RCC 7860 (cell line): ENCODE results near the gene LARP4B.

Experiments
- DNase-seq: peaks from one replicate; pipeline ENCODE4 v3.0.0-alpha.2; 2015; ENCODE audit warnings: low spot score
- FAIRE-seq: peaks from 2 replicates; lab custom pipeline; 2012; peaks lifted over from hg19 to GRCh38; lab: Jason Lieb, UNC

The LARP4B gene

GRCh38 chr10:871951-872403 is 59.5 kb downstream of the LARP4B start:
- FAIRE-seq (no peak), DNase-seq (no peak)

DNA sequence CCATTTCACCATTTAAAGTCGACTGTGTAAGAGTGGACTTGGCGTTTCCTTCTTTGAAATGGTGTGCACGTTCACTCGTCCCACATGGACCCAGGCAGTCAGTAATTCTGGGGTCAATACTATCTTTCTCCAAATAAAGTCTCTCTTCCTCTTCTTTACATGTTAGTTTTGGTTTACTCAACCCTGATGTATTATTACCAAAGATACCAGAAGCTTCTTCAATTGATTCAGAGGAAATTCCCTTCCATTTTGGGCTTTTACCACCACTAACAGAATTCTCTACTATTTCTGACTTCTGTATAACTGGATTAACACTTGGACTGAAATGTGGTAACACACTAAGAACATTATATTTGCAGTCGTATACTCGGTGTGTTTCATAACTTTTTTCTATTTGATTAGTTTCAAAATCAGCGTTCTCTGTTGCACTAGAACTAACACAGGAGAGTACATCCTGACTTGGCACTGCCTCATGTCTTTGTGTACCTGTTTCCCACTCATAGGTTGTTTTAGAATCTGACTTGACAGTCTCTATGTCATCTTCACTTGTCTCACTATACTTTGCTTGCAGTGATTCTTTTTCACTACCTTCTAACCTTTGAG is 60.8 kb downstream of the LARP4B start:
- DNase-seq = no peak
- no peak for FAIRE-seq

DNA sequence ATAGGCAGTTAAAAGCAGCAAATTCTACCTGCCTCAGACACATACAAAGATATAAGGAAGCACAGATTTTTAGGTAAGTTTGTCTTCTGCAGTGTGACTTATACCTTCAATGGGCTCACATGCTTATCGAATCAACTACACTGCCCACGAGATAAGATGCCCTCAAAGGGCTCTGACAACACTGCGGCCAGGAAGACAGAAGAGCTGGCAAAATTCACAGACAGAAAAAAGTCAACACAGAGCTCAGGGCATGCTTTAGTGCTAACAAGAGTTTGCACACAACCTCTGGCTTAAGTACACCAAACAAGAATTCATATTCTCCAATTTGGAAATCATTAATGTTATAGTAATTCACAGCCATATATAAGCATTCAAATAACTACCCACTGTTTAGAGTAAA is 62.3 kb downstream of the LARP4B start:
- DNase-seq (no peak), FAIRE-seq (no peak)

- no peak for DNase-seq
- FAIRE-seq = no peak
Observed at GRCh38 chr10:867807-868206, 63.7 kb downstream of the LARP4B start.

DNA sequence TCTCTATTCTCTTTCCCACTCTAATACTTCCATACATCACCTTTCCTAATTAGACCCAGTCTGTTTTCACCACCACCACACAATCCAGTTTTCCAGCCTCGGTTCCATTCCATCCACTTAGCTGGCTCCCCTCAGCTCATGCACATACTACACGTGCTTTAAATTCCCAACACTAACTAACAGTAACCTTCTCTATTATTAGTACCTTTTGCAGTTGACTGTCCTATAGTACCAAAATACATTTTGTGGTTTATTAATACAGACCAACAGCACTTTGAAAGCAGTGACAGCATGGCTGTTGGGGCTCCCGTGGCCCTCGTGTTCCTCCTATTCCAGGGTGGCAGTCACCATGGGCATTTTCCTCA is 64.9 kb downstream of the LARP4B start:
- FAIRE-seq (no peak), DNase-seq (no peak)

GRCh38 chr10:865924-866576 is 65.5 kb downstream of the LARP4B start:
- FAIRE-seq (no peak), DNase-seq (no peak)

GRCh38 chr10:865257-865656 is 66.2 kb downstream of the LARP4B start:
- no peak for FAIRE-seq
- DNase-seq = no peak

- no peak for DNase-seq
Observed at GRCh38 chr10:860519-860918, 71.0 kb downstream of the LARP4B start.

GRCh38 chr10:856416-857157 is 74.9 kb downstream of the LARP4B start:
- FAIRE-seq = no peak

More at GRCh38 chr10:860519-860918, 71.0 kb downstream of the LARP4B start:
- no peak for FAIRE-seq

GRCh38 chr10:855671-856070 is 75.8 kb downstream of the LARP4B start:
- DNase-seq = no peak

More at GRCh38 chr10:856416-857157, 74.9 kb downstream of the LARP4B start:
- DNase-seq = no peak

GRCh38 chr10:855079-855478 is 76.4 kb downstream of the LARP4B start:
- DNase-seq = no peak
- FAIRE-seq = no peak

More at GRCh38 chr10:855671-856070, 75.8 kb downstream of the LARP4B start:
- FAIRE-seq = no peak

GRCh38 chr10:853017-853416 is 78.5 kb downstream of the LARP4B start:
- no peak for FAIRE-seq

DNA sequence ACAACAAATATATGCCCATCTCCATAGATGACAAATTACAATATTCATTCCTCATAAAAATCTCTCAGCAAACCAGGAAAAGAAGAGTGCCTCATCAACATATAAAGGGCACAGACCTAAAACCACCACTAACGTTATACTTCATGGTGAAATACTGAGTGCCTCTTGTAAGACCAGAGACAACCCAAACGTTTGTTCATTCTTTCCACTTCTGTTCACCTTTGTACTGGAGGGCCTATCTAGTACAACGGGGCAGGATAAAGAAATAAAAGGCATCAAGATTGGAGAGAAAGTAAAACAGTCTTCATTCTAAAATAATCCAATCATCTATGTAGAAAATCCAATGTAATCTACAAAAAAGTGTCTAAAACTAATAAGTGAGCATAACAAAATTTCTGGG is 79.1 kb downstream of the LARP4B start:
- no peak for DNase-seq
- no peak for FAIRE-seq

More at GRCh38 chr10:853017-853416, 78.5 kb downstream of the LARP4B start:
- no peak for DNase-seq

- FAIRE-seq = no peak
- DNase-seq = no peak
Observed at GRCh38 chr10:851901-852300, 79.6 kb downstream of the LARP4B start.

DNA sequence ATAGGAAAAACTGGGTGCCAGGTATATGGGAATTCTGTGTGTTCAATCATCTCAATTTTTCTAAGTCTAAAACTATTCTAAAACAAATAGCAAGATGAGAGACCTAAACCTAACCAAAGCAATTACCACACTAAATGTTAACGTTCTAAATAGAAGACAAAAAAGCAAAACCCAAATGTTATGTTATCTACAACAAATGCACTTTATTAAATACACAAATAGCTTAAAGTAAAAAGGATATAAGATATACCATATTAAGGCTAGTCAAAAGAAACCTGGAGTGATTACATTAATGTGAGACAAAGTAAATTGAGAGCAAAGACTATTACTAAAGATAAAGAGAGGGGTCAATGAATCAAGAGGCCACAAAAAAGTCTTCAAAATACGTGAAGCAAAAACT is 81.4 kb downstream of the LARP4B start:
- DNase-seq = no peak
- FAIRE-seq = no peak

GRCh38 chr10:847868-848267 is 83.6 kb downstream of the LARP4B start:
- DNase-seq (no peak), FAIRE-seq (no peak)

DNA sequence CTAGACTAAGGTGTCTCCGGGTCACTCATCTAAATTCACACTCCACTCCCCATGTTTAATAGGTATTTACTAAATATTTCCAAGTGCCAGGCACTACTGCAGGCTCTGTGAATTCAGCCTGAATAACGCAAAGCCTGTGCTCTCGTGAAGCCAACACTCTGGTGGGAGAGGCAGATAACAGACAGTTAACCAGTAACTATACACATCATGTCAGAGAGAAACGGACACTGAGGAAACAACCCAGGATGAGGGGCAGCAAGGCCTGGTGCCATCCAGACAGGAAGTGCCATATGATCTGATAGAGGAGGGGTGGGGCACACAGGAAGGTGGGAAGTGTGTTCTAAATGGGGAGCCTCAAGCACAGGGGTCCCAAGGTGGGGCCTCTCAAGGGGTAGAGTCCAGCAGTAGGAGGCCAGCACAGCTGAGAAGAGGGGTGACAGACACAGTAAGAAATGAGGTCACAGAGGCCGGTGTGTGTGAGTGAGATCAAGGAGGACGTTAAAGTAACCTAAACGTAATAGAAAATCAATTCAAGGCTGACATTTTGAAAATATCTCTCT is 85.3 kb downstream of the LARP4B start:
- no peak for FAIRE-seq
- DNase-seq = no peak

DNA sequence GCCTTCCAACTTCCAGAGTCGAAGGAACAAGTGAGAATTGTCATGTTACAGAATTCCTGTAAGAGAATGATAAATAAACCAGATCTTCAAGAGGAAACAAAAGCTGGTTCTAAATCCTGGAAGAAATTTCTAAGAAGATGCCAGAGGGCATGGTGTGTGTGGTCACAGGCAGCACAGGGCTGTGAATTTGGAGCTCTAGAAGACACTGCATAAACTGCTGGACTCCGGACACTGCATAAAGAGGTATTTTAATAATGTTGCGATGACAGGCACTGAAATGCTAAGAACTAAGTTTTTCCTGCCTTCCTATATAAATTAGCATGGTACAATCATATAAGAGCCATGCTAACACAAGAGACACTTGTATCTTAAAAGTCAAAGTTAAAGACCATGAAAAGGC is 86.0 kb downstream of the LARP4B start:
- DNase-seq = no peak
- FAIRE-seq = no peak

- DNase-seq = no peak
- FAIRE-seq = no peak
Observed at GRCh38 chr10:844552-844951, 87.0 kb downstream of the LARP4B start.

- no peak for DNase-seq
- no peak for FAIRE-seq
Observed at GRCh38 chr10:843703-844102, 87.8 kb downstream of the LARP4B start.

- no peak for FAIRE-seq
- no peak for DNase-seq
Observed at GRCh38 chr10:842795-843194, 88.7 kb downstream of the LARP4B start.

DNA sequence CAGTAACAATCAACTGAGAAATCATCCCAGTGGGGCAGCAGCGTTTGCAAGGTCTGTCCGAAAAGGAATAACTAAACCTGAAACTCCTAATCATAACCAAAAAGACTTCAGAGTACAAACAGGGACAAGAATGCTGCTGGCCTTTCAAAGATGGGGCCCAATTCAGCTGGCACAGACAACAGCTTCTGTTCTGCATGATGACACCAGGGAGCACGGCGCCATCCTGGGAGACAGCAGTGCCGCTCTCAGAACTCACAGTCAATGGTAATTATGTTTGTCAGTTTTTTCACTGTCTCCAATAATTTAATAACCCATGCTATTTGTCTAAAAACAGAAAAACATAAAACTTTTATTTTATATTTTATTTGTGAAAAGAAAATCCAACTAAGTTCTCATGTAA is 90.0 kb downstream of the LARP4B start:
- DNase-seq = no peak
- FAIRE-seq = no peak
